Spleen (tissue), 11 donors: Measurements from ENCODE around the gene DAZAP1. TPM values are rescaled to one million over a fixed set of nuclear protein-coding genes. Genes with fewer than 3 reads are reported as not detected.
A peak's percentile ranks its signal among the peaks of the same experiment; 100 is the strongest.

Experiments used
- DNase-seq: peaks from one replicate; pipeline ENCODE4 v3.0.0-alpha.2; 2020
- H3K27ac ChIP-seq, 8 donors: fragments of 200-600 bp; sonication (generic) in 7 of 8; 1 replicate in 4 of 8; 2 replicates in 4 of 8; pipeline versions ENCODE4 v1.5.0 to v1.8.0; 2016 to 2021; ENCODE audit warnings: inconsistent platforms in 4 of 8, mild to moderate bottlenecking in 4 of 8, moderate library complexity in 1 of 8
- H3K27me3 ChIP-seq, 7 donors: fragments of 200-600 bp; sonication (generic) in 6 of 7; replicated peaks in 1 of 7; 1 replicate in 4 of 7; 2 replicates in 3 of 7; pipeline versions ENCODE4 v1.5.0 to v1.8.0; 2016 to 2021; ENCODE audit warnings: inconsistent platforms in 3 of 7, mild to moderate bottlenecking in 1 of 7
- H3K36me3 ChIP-seq, 6 donors: fragments of 200-600 bp; sonication (generic) in 5 of 6; 1 replicate in 4 of 6; 2 replicates in 2 of 6; pipeline versions ENCODE4 v1.5.0 to v1.8.0; 2016 to 2021; ENCODE audit warnings: inconsistent platforms in 2 of 6
- H3K4me1 ChIP-seq, 6 donors: fragments of 200-600 bp; sonication (generic) in 5 of 6; 1 replicate in 3 of 6; 2 replicates in 3 of 6; pipeline versions ENCODE4 v1.5.0 to v1.8.0; 2016 to 2021; ENCODE audit warnings: inconsistent platforms in 3 of 6
- H3K4me3 ChIP-seq, 8 donors: fragments of 200-600 bp; sonication (generic) in 7 of 8; 1 replicate in 4 of 8; 2 replicates in 4 of 8; pipeline versions ENCODE4 v1.5.0 to v1.8.0; 2016 to 2021; ENCODE audit warnings: inconsistent platforms in 4 of 8, mild to moderate bottlenecking in 4 of 8, moderate library complexity in 2 of 8
- H3K9me3 ChIP-seq, 8 donors: fragments of 200-600 bp; sonication (generic) in 7 of 8; 1 replicate in 4 of 8; 2 replicates in 4 of 8; pipeline versions ENCODE4 v1.5.0 to v1.8.0; 2016 to 2021; ENCODE audit warnings: inconsistent platforms in 4 of 8
- POLR2A ChIP-seq, 3 donors: fragments of 450-650 bp; IDR thresholded peaks; one replicate each; pipeline ENCODE4 v1.5.1; 2017; ENCODE audit warnings: antibody characterized with exemption in 3 of 3, mild to moderate bottlenecking in 1 of 3
- POLR2AphosphoS5 ChIP-seq, 3 donors: sonication (generic); formaldehyde crosslinking; IDR thresholded peaks; one replicate each; pipeline ENCODE4 v1.5.1; 2017; ENCODE audit warnings: antibody characterized with exemption in 3 of 3
- WGBS, 5 donors: extraction: QIAGEN DNeasy Blood & Tissue Kit in 3 of 5; methylation state at CpG; one replicate each; pipeline versions ENCODE4 v1.1.5 to v1.1.7; 2013 to 2018; 5-methylcytosine and 5-hydroxymethylcytosine counted together
- intact Hi-C: fragments of 100-400 bp; cut with DNase I; formaldehyde crosslinking; loops from one replicate; pipeline ENCODE4 v1.15.0; 2023; ENCODE audit warnings: low total_unique reads
- polyA plus RNA-seq, 3 donors: library from polyadenylated mRNA; stranded (reverse); fragments of 200-250 nt; gene quantifications; one replicate each; pipeline ENCODE4 v1.2.1, GENCODE V29; 2013
- total RNA-seq, 7 donors: library from RNA; depleted of rRNA in 3 of 7; stranded (reverse); fragments of >200 nt in 3 of 7; fragmentation: NEBNext Ultra II Directional in 4 of 7; extraction: Animal tissue kit (Norgen Biotek cat#: 25700) in 4 of 7; gene quantifications; one replicate each; pipeline versions ENCODE4 v1.1.0 to v1.2.1, GENCODE V29; 2016 to 2021
- TF ChIP-seq, protein P1 (sequence below), 11 experiments: fragments of 200-600 bp in 7 of 11; fragments of 450-650 bp in 4 of 11; sonication (generic) in 4 of 11; IDR thresholded peaks in 8 of 11; conservative IDR thresholded peaks in 3 of 11; 1 replicate in 7 of 11; 2 replicates in 4 of 11; pipeline versions ENCODE4 v1.4.0 to v1.8.0; 2016 to 2021; ENCODE audit warnings: antibody characterized with exemption in 11 of 11, inconsistent platforms in 4 of 11, mild to moderate bottlenecking in 1 of 11
- donor health status: healthy with polysubstance abuse.
- donor health status: DM: no; HTN: no; CAD: no; lungs with moderate emphysema.
- donor health status: DM: no; HTN: no; CAD: no.
- donor health status: Bipolar disorder and iron deficiency.
- donor health status: healthy.
- donor health status: DM: no; HTN: no; CAD: no.
- donor health status: DM: yes; HTN: yes; CAD: no.

DAZAP1 gene
- total and polyA plus RNA-seq, 10 donors: 43.8 to 137 (median 99.6) TPM

DNA sequence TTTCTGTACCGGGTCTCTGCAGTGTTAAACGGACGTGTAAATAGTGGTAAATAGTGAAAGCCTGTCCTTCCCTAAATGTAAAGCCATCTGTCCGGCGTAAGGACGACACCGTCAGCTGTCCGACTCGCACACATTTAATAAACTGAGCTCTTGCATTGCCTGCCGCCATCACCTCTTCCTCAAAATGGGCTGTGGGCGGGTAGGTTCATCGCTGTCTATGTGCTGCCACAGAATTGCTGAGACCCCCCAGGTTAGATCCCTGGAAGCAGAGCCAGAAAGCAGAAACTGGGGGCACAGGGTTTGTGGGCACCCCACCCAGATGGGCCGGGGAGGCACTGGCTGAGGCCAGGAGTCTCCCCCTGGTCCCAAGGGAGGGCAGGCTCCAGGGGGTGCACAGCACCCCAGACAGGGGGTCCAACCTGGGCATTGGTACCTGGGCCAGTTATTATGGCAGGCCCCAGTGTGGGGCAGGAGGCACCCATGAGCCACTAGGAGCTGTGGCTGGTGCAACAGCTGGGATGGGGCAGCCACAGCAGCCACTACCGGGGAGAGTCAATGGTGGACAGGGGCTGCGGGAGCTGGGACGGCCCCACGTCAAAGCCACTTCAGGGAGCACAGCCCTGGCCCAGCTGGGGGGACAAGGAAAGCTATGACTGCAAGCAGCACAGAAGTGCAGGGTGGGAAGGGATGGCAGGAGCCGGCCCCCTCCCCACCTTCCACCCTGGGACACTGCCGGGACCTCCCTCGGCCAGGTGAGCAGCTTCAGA is 65.9 kb downstream of the DAZAP1 start:
- Histone ChIP-seq H3K27me3 (peaks cover 11 to 59% (median 47%) of the 10 kb centered on the region in 7 donors), H3K27ac (no peak overlapping the region), H3K4me3 (no peak overlapping the region), H3K4me1 (peaks cover 38 to 96% (median 62%) of the 10 kb centered on the region in 6 donors), H3K9me3 (no peaks in the 10 kb centered on the region), H3K36me3 (peaks cover 0 to 45% (median 25%) of the 10 kb centered on the region in 6 donors)
- intact Hi-C loops: no loop called here
- WGBS, 5 donors: 72 to 86% (median 77%) methylated on average over 16 to 20 of the region's 20 CpGs
- DNase-seq: no peak
- TF ChIP-seq POLR2AphosphoS5 (IDR thresholded peaks at IDR 0.05): peak in 1 of 3 donors; percentile 9
- TF ChIP-seq, protein P1, sequence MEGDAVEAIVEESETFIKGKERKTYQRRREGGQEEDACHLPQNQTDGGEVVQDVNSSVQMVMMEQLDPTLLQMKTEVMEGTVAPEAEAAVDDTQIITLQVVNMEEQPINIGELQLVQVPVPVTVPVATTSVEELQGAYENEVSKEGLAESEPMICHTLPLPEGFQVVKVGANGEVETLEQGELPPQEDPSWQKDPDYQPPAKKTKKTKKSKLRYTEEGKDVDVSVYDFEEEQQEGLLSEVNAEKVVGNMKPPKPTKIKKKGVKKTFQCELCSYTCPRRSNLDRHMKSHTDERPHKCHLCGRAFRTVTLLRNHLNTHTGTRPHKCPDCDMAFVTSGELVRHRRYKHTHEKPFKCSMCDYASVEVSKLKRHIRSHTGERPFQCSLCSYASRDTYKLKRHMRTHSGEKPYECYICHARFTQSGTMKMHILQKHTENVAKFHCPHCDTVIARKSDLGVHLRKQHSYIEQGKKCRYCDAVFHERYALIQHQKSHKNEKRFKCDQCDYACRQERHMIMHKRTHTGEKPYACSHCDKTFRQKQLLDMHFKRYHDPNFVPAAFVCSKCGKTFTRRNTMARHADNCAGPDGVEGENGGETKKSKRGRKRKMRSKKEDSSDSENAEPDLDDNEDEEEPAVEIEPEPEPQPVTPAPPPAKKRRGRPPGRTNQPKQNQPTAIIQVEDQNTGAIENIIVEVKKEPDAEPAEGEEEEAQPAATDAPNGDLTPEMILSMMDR (IDR thresholded peaks at IDR 0.05 in 8 of 11, conservative IDR thresholded peaks at IDR 0.05 in 3 of 11): no peak

DNA sequence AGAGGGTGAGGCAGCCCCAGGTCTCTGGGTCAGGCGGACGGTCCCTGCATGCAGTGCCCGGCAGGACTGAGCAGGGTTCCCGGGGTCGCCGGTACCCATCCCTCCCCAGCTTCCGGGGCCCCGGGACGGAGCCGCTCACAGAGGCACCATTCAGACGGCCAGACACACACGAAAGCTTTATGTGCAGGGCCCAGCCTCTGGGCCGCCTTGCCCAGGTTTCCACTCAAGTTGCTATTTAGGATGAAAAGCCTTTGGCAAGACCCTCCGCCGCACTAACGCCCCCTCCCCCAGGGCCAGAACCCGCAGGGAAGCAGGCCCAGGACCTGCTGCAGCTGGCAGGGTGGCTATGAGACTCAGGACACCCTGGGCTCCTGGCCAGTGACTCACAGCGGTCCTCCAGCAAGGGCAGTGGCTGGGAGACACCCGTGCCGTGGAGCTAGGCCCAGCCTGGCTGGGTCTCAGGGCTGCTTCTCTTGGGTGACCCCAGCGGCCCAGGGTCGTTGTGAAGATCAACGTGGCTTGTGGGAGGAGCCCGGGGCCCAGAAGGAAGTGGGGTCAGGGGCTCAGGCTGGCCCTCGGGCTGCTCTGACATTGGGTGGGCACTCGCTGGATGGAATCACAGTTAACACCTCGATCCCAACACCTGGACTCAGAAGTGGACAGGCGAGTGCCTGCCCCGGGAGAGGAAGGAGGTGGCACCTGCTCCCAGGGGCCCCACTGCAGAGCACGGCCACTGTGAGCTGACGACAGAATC is 66.8 kb downstream of the DAZAP1 start:
- 76 to 84% (median 81%) methylated on average over 14 to 31 of the region's 31 CpGs for WGBS, 5 donors
- DNase-seq: no peak

DNA sequence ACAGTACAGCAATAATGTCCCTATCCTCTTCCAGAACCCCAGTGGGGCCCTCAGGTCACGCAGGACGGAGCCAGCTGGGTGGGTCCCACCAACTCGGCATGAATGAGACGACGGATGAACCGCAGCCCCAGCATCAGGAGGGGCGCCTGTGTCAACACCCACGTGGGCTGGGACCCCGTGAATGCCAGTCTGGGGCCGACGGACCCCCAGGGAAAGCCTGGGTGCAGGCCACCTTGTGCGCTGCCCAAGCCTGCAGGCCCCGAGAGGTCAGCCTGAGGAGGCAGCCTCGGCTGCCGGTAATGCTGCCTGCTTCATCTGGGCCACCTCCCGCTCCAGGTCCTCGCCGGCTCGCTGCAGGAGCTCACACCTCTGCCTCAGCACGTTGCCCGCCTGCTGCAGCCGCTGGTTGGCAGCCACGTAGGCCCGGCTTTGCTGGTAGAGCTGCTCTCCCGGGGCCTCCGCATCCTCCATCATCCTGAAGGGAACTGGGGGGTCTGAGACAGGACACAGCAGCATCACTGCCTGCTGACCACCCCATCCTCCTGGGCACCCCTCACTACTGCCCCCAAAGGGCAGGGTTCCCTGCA is 67.5 kb downstream of the DAZAP1 start:
- intact Hi-C loops: no loop called here
- DNase-seq: no peak

More for the DNA sequence above, 66.8 kb downstream of the DAZAP1 start:
- TF ChIP-seq POLR2AphosphoS5 (IDR thresholded peaks at IDR 0.05): peak in 1 of 3 donors; percentile 16
- no peak for TF ChIP-seq POLR2A (IDR thresholded peaks at IDR 0.05)
- intact Hi-C loops: no loop called here
- no peak overlapping the region for H3K27ac ChIP-seq
- H3K27me3 ChIP-seq: peaks cover 8 to 50% (median 38%) of the 10 kb centered on the region in 7 donors
- peaks cover 0 to 45% (median 25%) of the 10 kb centered on the region in 6 donors for H3K36me3 ChIP-seq
- H3K4me3 ChIP-seq: no peak overlapping the region
- H3K4me1 ChIP-seq: peaks cover 35 to 93% (median 59%) of the 10 kb centered on the region in 6 donors
- H3K9me3 ChIP-seq: no peaks in the 10 kb centered on the region

More for the DNA sequence above, 67.5 kb downstream of the DAZAP1 start:
- peaks cover 0 to 45% (median 25%) of the 10 kb centered on the region in 6 donors for H3K36me3 ChIP-seq
- no peak overlapping the region for H3K4me3 ChIP-seq
- H3K27me3 ChIP-seq: peaks cover 8 to 43% (median 35%) of the 10 kb centered on the region in 7 donors
- no peaks in the 10 kb centered on the region for H3K9me3 ChIP-seq
- TF ChIP-seq, protein P1 (IDR thresholded peaks at IDR 0.05 in 8 of 11, conservative IDR thresholded peaks at IDR 0.05 in 3 of 11): no peak
- TF ChIP-seq POLR2A (IDR thresholded peaks at IDR 0.05) (no peak), POLR2AphosphoS5 (IDR thresholded peaks at IDR 0.05) (no peak)
- H3K4me1 ChIP-seq: peaks cover 32 to 95% (median 60%) of the 10 kb centered on the region in 6 donors
- 90 to 95% (median 93%) methylated on average over 6 to 26 of the region's 26 CpGs for WGBS, 5 donors
- no peak overlapping the region for H3K27ac ChIP-seq
